Measurements from ENCODE around the gene TRIM54. TPM values are rescaled to one million over a fixed set of nuclear protein-coding genes. Genes with fewer than 3 reads are reported as not detected.

The TRIM54 gene
- total RNA-seq, 1 experiment from 2014 or later, result 2.8 TPM

GRCh38 chr2:27304488-27305240 is 22.4 kb downstream of the TRIM54 start:
- no TSS peak for BruUV-seq (replicated peaks)
- ChIA-PET POLR2A (ENCODE audit: low non-redundant PET) (no interaction called here), CTCF (no interaction called here)
- Histone ChIP-seq H3K27me3 (replicated peaks; ENCODE audit: insufficient read depth, low read depth, low read length, poor library complexity) (peaks cover 23% of the 10 kb centered on the region), H3K4me1 (ENCODE audit: insufficient read depth, low read length, poor library complexity, severe bottlenecking) (peaks cover 15% of the 10 kb centered on the region), H3K4me3 (ENCODE audit: low read depth, low read length, poor library complexity, severe bottlenecking) (no peak overlapping the region), H3K27ac (ENCODE audit: low read depth, low read length, poor library complexity, severe bottlenecking) (no peak overlapping the region), H3K9me3 (ENCODE audit: low read depth, low read length, poor library complexity, severe bottlenecking) (no peaks in the 10 kb centered on the region), H3K36me3 (ENCODE audit: insufficient read depth, low read length, poor library complexity, severe bottlenecking) (no peaks in the 10 kb centered on the region)
- no peak for TF ChIP-seq CTCF (conservative IDR thresholded peaks at IDR 0.05; ENCODE audit: low read depth, low read length)
- no peak for TF ChIP-seq EZH2 (IDR thresholded peaks at IDR 0.05; ENCODE audit: borderline replicate concordance, low read depth, low read length, poor library complexity, severe bottlenecking)
- intact Hi-C loops (cut with micrococcal nuclease; ENCODE audit: unreplicated experiment), result loop anchor here (5.0 kb wide), 2 partner anchors 42 to 207 kb away; partner anchors contain the start of gene SLC30A3
- DNase-seq (ENCODE audit: low spot score), result no peak

GRCh38 chr2:27305516-27305915 is 23.3 kb downstream of the TRIM54 start:
- H3K27ac ChIP-seq (ENCODE audit: low read depth, low read length, poor library complexity, severe bottlenecking), result no peak overlapping the region
- no peak for TF ChIP-seq CTCF (conservative IDR thresholded peaks at IDR 0.05; ENCODE audit: low read depth, low read length)
- TF ChIP-seq EZH2 (IDR thresholded peaks at IDR 0.05; ENCODE audit: borderline replicate concordance, low read depth, low read length, poor library complexity, severe bottlenecking), result no peak
- peaks cover 23% of the 10 kb centered on the region for H3K27me3 ChIP-seq (replicated peaks; ENCODE audit: insufficient read depth, low read depth, low read length, poor library complexity)
- peaks cover 15% of the 10 kb centered on the region for H3K4me1 ChIP-seq (ENCODE audit: insufficient read depth, low read length, poor library complexity, severe bottlenecking)
- ChIA-PET CTCF (interaction anchor here (0.5 kb wide), 1 partner anchor 11 kb away, joined by 10 read pairs; no protein-coding TSS in a partner anchor), POLR2A (ENCODE audit: low non-redundant PET) (interaction anchor here (0.6 kb wide), 1 partner anchor 234 kb away, joined by 3 read pairs; the partner anchor contains the start of gene OST4)
- BruUV-seq (replicated peaks), result no TSS peak
- intact Hi-C loops (cut with micrococcal nuclease; ENCODE audit: unreplicated experiment), result no loop called here
- H3K4me3 ChIP-seq (ENCODE audit: low read depth, low read length, poor library complexity, severe bottlenecking), result no peak overlapping the region
- H3K36me3 ChIP-seq (ENCODE audit: insufficient read depth, low read length, poor library complexity, severe bottlenecking), result no peaks in the 10 kb centered on the region
- DNase-seq (ENCODE audit: low spot score), result no peak
- no peaks in the 10 kb centered on the region for H3K9me3 ChIP-seq (ENCODE audit: low read depth, low read length, poor library complexity, severe bottlenecking)

GRCh38 chr2:27306136-27306535 is 23.9 kb downstream of the TRIM54 start:
- intact Hi-C loops (cut with micrococcal nuclease; ENCODE audit: unreplicated experiment), result no loop called here
- ChIA-PET POLR2A (ENCODE audit: low non-redundant PET) (no interaction called here), CTCF (interaction anchor here (0.5 kb wide), 1 partner anchor 12 kb away, joined by 10 read pairs; no protein-coding TSS in a partner anchor)
- TF ChIP-seq CTCF (conservative IDR thresholded peaks at IDR 0.05; ENCODE audit: low read depth, low read length) (no peak), EZH2 (IDR thresholded peaks at IDR 0.05; ENCODE audit: borderline replicate concordance, low read depth, low read length, poor library complexity, severe bottlenecking) (no peak)
- no peak overlapping the region for H3K4me3 ChIP-seq (ENCODE audit: low read depth, low read length, poor library complexity, severe bottlenecking)
- no peak overlapping the region for H3K27ac ChIP-seq (ENCODE audit: low read depth, low read length, poor library complexity, severe bottlenecking)
- peaks cover 23% of the 10 kb centered on the region for H3K27me3 ChIP-seq (replicated peaks; ENCODE audit: insufficient read depth, low read depth, low read length, poor library complexity)
- no peaks in the 10 kb centered on the region for H3K36me3 ChIP-seq (ENCODE audit: insufficient read depth, low read length, poor library complexity, severe bottlenecking)
- DNase-seq (ENCODE audit: low spot score), result no peak
- peaks cover 15% of the 10 kb centered on the region for H3K4me1 ChIP-seq (ENCODE audit: insufficient read depth, low read length, poor library complexity, severe bottlenecking)
- no peaks in the 10 kb centered on the region for H3K9me3 ChIP-seq (ENCODE audit: low read depth, low read length, poor library complexity, severe bottlenecking)
- BruUV-seq (replicated peaks), result no TSS peak

Measured in A673 (cell line).